GM10266 (cell line): ENCODE measurements around the gene EML3.

Experiments used
- DNase-seq: peaks from one replicate; pipeline ENCODE4 v3.0.0; 2012; ENCODE audit errors: extremely low spot score
- TF ChIP-seq, protein P1 (sequence below): IDR thresholded peaks from 2 replicates; pipeline ENCODE4 v1.5.1; 2012; ENCODE audit warnings: mild to moderate bottlenecking, low read depth; ENCODE audit not compliant: control insufficient read depth, insufficient read depth; ENCODE audit errors: missing control alignments

Gene EML3

DNA sequence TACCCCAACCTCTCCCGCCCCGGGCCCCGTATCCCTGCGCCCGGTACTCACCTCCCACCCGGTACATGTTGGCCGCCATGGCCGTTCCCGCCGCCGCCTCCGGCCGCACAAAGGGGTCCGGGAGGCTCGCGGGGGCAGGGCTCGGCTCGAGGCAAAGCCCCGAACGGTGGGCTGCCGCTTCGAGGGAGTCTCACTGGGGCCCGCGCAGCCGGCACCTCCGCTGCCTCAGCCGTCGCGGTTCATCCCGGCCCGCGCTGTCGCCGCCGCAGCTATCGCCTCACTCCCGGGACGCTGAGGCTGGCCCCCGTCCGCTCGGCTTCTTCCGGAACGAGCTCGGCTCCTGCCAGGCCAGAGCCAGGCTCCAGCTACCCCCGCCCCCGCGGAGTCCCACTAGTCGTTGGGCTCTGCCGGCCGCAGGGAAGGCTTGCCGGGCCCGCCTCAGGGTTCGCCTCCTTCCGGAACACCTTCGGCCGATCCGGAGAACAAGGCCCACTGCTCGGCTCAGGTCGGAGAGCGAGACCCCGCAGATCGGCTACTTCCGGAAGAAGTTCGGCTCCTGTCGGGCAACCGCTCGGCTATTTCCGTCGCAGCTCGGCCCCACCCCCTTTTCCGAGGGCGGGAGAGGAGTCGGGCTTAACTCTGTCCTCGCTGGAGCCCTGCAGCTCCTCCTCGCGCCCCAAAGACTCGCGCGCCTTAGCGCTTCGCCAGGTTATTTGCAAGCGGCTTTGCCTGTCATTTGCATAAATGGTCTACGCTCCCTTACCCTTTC, 11.0 kb downstream of the EML3 start, which contains the start of gene MTA2:
TSS of gene MTA2 (minus strand) at position 494 of the 769 bp plus-strand sequence. CDS start at position 79, 415 bp downstream.
- DNase-seq: peak; percentile 99
- TF ChIP-seq, protein P1, sequence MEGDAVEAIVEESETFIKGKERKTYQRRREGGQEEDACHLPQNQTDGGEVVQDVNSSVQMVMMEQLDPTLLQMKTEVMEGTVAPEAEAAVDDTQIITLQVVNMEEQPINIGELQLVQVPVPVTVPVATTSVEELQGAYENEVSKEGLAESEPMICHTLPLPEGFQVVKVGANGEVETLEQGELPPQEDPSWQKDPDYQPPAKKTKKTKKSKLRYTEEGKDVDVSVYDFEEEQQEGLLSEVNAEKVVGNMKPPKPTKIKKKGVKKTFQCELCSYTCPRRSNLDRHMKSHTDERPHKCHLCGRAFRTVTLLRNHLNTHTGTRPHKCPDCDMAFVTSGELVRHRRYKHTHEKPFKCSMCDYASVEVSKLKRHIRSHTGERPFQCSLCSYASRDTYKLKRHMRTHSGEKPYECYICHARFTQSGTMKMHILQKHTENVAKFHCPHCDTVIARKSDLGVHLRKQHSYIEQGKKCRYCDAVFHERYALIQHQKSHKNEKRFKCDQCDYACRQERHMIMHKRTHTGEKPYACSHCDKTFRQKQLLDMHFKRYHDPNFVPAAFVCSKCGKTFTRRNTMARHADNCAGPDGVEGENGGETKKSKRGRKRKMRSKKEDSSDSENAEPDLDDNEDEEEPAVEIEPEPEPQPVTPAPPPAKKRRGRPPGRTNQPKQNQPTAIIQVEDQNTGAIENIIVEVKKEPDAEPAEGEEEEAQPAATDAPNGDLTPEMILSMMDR: no peak

DNA sequence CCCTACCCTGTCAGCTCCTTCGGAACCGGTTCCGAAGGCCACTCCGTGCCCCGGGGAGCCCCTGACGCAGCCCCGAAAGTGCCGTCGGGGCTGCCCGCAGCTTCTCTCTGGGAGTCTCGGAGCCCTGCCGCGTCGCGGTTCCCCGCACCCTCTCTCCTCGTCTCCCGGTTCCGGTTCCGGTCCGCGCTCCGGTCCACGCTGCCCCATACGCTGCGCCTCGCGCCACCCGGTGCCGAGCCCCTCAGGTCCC, 11.5 kb downstream of the EML3 start:
- TF ChIP-seq, protein P1: no peak
- DNase-seq: no peak

DNA sequence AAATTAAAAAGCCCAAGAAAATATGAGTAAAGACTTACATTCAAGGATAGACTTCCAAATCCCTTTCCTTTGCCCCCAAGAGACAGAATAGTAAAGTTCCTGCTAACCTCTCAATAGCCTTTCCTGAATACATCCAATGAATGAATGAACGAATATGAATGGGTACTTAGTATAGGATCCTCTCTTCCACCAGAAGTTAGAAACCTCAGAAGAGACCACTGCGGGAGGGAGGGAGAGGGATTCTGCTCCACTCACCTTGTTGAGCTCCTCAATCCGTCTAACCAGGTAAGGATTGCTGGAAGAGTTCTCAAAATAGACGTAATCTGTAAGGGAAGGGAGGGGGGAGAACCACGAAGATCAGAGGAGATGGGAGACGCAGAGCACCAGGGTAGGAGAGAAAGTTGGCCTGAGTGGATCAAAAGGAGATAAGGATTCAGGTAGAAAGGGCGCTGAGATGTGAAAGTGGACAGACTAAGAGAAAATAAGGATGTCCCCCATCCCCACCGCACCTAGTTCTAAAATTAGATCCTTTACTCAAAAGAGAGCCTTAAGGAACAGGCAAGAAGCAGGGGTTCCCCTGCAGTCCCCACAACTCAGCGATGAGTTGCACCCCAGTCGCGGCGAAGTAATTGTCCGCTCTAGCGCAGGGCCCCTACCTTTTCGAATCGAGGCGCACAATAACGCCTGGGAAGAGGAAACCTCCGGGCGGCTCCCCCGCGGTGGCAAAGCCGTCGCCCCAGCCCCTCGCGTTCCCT, 12.0 kb downstream of the EML3 start:
- DNase-seq: peak; percentile 15
- TF ChIP-seq, protein P1: no peak

DNA sequence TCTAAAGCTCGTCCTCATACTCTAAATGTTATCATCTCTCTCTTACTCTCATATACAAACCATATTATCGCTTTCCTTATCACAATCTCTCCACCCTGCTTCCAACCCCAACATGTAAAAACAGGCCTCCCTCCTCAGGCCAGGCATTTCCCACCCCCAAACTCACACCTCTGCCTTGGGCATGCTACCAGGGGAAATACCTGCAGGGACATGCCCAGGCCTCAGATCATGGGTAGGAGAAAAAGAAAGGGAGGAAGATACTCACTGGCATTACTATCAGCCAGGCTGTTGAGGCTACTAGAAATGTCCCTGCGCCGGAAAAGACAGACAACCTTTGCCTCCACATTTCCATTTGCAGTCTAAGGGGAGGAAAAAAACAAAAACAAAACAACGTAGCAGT, 12.7 kb downstream of the EML3 start:
- TF ChIP-seq, protein P1: no peak
- DNase-seq: no peak

DNA sequence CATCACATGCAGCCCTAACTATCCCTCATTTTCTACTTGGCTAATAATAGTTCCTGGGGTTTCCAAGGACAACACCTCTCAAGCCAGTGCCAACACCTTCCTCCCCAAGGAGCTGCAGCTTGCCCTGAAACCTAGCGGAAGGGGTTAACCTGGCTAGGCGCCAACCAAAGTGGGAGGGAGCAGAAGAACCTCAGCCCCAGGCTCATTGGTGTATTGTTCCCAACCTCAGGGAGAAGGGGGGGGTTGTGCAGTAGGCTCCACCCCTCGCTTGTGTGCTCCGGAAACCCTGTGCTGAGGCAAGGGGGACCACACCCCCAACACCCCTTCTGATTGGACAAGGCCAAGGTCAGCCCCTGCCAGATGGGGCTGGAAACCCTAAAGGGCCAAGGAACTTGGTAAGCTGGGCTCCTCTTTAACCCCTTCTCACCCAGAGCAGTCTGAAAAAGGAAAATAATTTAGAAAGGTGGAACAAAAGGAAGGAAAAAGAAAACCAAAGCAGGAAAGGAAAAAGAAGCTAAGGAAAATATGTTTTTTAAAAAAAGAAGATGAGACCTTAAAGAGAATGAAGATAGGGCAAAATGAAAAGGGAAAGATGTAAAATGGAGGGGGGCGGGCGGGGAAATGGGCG, 13.4 kb downstream of the EML3 start:
- DNase-seq: peak; percentile 95
- TF ChIP-seq, protein P1: no peak

DNA sequence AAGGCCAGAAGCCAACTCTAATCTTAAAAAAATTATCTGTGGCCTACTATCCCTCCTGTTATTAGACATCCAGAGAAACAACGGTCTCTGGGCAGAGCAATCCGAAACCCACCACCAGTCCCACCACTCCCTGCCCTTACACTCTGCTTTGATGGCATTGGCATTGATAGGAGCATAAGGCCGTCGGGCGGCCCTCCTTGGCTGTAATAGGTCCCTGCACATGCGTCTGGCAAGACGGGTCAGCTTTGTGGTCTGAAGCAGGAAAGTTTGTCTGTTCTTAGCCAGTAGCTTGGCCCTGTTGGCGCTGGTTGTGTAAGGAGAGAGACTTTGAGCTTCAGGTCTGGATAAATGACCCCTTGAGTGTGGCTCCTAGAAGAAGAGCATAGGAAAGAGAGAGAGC, 17.5 kb downstream of the EML3 start:
- TF ChIP-seq, protein P1: no peak

More for the DNA sequence above, 17.5 kb downstream of the EML3 start:
- no peak for DNase-seq
